Thoracic aorta (tissue), 2 donors: ENCODE measurements around the gene MORN1. TPM values are rescaled to one million over a fixed set of nuclear protein-coding genes. Genes with fewer than 3 reads are reported as not detected.

Experiments
- ATAC-seq: fragments of 150-250 bp; one replicate; pipeline ENCODE4 v1.8.0; 2017; ENCODE audit warnings: low read depth; ENCODE audit not compliant: insufficient number of reproducible peaks, low FRiP score
- DNase-seq: peaks from one replicate; pipeline ENCODE4 v3.0.0-alpha.2; 2020; ENCODE audit warnings: low spot score
- H3K27ac ChIP-seq, 2 donors: fragments of 200-600 bp; sonication (generic); 1 replicate in 1 of 2; 2 replicates in 1 of 2; pipeline ENCODE4 v1.5.1; 2016; ENCODE audit warnings: mild to moderate bottlenecking in 2 of 2, moderate library complexity in 2 of 2
- H3K27me3 ChIP-seq: fragments of 200-600 bp; sonication (generic); replicated peaks from 2 replicates; pipeline ENCODE4 v1.6.0; 2016; ENCODE audit warnings: mild to moderate bottlenecking; ENCODE audit not compliant: insufficient read depth
- H3K36me3 ChIP-seq: fragments of 200-600 bp; sonication (generic); one replicate; pipeline ENCODE4 v1.5.1; 2016
- H3K4me1 ChIP-seq, 2 donors: fragments of 200-600 bp; sonication (generic); 1 replicate in 1 of 2; 2 replicates in 1 of 2; pipeline versions ENCODE4 v1.5.1 to v1.6.0; 2016; ENCODE audit warnings: low read depth in 2 of 2, mild to moderate bottlenecking in 1 of 2; ENCODE audit not compliant: control insufficient read depth in 1 of 2
- H3K4me3 ChIP-seq: fragments of 200-600 bp; sonication (generic); 2 replicates; pipeline ENCODE4 v1.5.1; 2016; ENCODE audit warnings: mild to moderate bottlenecking
- H3K9me3 ChIP-seq: fragments of 200-600 bp; sonication (generic); 2 replicates; pipeline ENCODE4 v1.5.1; 2016
- total RNA-seq, 2 donors: library from RNA; depleted of rRNA; stranded (reverse); fragments of >200 nt; gene quantifications; one replicate each; pipeline versions ENCODE4 v1.1.0 to v1.2.3, GENCODE V29; 2016
- TF ChIP-seq, protein P1 (sequence below): fragments of 200-600 bp; sonication (generic); IDR thresholded peaks from one replicate; pipeline ENCODE4 v1.5.1; 2019; ENCODE audit warnings: antibody characterized with exemption

MORN1 gene
- total RNA-seq, 2 donors from 2014 or later = 7.1 to 13.8 TPM

DNA sequence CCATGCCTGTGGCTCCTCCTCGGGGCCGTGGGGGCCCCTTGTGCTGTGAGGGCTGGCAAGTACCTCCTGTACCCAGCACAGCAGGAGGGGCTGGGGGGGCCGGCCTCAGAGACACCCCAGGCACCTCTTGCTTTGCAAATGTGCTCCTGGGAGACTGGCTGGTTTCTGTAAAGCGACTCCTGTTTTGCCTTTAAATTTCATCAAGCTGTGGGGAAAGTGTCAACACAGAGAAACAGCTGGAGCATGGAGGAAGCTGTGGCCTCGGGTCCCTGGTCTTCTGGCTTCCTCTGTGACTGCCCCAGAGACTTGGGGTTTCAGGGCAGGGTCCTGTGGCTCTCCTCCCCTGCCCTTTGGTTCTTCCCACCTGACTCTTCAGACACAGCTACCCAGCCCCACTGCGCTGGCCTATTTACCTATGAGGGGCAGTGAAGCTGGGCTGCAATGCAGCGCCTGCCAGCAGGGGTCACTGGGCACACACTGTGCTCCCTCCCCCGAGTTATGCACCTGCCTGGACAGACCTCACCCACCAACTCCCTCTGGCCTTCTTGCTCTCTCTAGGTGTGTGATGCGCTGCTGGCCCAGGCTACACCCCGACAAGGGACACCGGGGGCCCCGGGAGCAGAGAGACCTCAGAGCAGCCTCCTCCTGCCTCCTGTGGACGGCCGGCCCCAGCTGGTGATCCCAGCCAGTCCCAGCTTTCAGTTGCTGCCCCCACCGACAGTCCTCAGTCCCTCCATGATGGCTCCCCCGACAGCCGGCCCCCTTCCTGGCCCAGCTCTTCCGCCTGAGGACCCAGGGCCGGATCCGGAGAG is 38.6 kb upstream of the MORN1 start:
- TF ChIP-seq, protein P1, sequence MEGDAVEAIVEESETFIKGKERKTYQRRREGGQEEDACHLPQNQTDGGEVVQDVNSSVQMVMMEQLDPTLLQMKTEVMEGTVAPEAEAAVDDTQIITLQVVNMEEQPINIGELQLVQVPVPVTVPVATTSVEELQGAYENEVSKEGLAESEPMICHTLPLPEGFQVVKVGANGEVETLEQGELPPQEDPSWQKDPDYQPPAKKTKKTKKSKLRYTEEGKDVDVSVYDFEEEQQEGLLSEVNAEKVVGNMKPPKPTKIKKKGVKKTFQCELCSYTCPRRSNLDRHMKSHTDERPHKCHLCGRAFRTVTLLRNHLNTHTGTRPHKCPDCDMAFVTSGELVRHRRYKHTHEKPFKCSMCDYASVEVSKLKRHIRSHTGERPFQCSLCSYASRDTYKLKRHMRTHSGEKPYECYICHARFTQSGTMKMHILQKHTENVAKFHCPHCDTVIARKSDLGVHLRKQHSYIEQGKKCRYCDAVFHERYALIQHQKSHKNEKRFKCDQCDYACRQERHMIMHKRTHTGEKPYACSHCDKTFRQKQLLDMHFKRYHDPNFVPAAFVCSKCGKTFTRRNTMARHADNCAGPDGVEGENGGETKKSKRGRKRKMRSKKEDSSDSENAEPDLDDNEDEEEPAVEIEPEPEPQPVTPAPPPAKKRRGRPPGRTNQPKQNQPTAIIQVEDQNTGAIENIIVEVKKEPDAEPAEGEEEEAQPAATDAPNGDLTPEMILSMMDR = no peak
- Histone ChIP-seq H3K4me3 (no peak overlapping the region), H3K4me1 (no peaks in the 10 kb centered on the region), H3K36me3 (no peaks in the 10 kb centered on the region), H3K27ac (no peak overlapping the region), H3K9me3 (no peaks in the 10 kb centered on the region), H3K27me3 (peaks cover 4% of the 10 kb centered on the region)
- DNase-seq = no peak
- no peak for ATAC-seq

DNA sequence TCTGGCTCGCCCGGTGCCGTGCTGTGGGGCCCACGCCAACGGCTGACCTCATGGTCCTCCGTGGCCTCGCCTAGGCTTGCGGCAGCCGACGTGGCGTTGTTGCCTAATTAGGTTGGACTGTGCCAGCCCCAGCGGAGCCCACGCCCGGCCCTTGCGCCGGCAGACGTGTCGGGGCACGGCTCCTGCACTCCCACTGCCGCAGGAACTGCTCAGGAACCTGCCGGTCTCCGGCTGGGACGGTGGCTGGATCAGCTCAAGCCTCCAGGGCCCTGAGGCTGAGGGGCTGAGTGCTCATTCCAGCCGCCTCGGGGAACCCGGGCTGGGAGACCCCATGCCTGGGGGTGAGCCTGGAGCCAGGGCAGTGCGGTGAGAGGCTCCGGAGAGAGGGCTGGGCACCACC is 37.1 kb upstream of the MORN1 start:
- DNase-seq (no peak), ATAC-seq (no peak)
- TF ChIP-seq, protein P1 = no peak
- peaks cover 4% of the 10 kb centered on the region for H3K27me3 ChIP-seq
- no peak overlapping the region for H3K4me3 ChIP-seq
- no peak overlapping the region for H3K27ac ChIP-seq
- H3K36me3 ChIP-seq = no peaks in the 10 kb centered on the region
- peaks cover 2% of the 10 kb centered on the region for H3K9me3 ChIP-seq
- no peaks in the 10 kb centered on the region for H3K4me1 ChIP-seq

DNA sequence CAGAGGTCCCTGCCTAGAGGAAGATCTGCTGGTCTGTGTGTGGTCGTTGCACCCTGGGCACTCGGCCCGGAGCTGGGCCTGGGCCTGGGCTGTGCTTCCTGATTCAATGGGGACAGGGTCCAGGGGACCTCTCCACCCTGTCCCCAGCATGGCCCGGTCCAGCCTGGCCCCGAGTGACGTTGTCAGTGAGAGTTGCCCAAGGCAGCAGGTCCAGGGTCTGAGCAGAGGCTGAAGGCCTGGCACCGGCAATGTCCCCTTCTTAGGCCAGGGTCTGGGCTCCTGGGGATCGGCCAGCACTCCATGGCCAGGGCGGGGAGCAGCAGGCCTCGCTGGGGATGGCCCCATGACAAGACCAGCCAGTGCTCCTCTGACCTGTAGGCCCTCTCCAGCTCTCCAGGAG is 36.6 kb upstream of the MORN1 start:
- no peak for ATAC-seq
- DNase-seq = no peak
- Histone ChIP-seq H3K27me3 (peaks cover 4% of the 10 kb centered on the region), H3K4me1 (no peaks in the 10 kb centered on the region), H3K9me3 (peaks cover 7% of the 10 kb centered on the region), H3K27ac (no peak overlapping the region), H3K4me3 (no peak overlapping the region), H3K36me3 (no peaks in the 10 kb centered on the region)
- TF ChIP-seq, protein P1 = no peak

DNA sequence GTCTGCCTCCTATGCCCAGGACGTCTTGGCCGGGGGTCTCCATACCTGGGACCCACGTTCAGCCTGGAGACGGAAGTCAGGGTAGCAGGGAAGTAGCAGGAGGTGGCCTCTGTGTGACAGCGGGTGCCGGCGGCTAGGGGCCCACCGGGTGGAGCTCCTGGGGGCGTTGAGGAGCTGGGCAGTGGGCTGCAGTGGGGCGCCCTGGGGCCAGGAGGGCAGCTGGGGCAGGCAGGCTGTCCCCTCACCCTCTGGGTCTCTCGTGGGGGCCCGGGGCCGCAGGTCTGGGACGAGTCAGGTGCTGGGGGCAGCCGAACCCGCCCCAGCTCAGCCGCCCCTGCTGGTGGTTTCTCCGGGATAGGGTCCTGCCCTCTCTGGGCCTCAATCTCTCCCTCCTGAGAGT is 35.7 kb upstream of the MORN1 start:
- ATAC-seq = no peak
- Histone ChIP-seq H3K36me3 (no peaks in the 10 kb centered on the region), H3K4me3 (no peak overlapping the region), H3K27ac (no peak overlapping the region), H3K27me3 (peaks cover 4% of the 10 kb centered on the region), H3K4me1 (no peaks in the 10 kb centered on the region), H3K9me3 (peaks cover 12% of the 10 kb centered on the region)
- no peak for DNase-seq
- TF ChIP-seq, protein P1 = no peak

DNA sequence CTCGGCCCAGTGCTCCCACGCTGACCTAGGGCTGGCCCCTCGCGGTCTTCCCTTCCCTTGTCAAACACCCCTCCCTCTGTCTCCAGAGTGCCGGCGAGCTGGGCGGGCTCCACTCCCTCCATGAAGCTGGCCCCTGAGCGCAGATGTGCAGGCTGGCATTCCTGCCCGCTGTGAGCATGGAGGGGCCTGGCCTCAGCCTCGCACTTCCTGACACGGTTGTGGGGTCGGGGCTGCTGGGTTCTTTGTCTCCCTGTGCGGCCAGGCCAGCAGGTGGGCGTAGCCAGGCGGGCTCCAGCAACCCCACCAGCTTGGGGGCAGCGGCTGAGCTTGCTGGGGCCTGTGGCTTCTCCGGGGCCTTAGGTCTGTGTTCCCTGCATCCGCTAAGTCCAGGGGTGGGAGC is 35.2 kb upstream of the MORN1 start:
- no peaks in the 10 kb centered on the region for H3K36me3 ChIP-seq

More for the DNA sequence above, 35.2 kb upstream of the MORN1 start:
- ATAC-seq (no peak), DNase-seq (no peak)
- Histone ChIP-seq H3K27me3 (peaks cover 4% of the 10 kb centered on the region), H3K27ac (no peak overlapping the region), H3K9me3 (peaks cover 12% of the 10 kb centered on the region), H3K4me3 (no peak overlapping the region), H3K4me1 (no peaks in the 10 kb centered on the region)
- TF ChIP-seq, protein P1 = no peak
